NT2/D1 (cell line): ENCODE results near the gene IGF2BP1.

ENCODE experiments used
- SUZ12 ChIP-seq: IDR thresholded peaks from 2 replicates; pipeline ENCODE4 v1.6.1; 2011; ENCODE audit not compliant: insufficient read length, insufficient read depth; ENCODE audit errors: extremely low read depth
- YY1 ChIP-seq: IDR thresholded peaks from 2 replicates; pipeline ENCODE4 v1.6.1; 2011; ENCODE audit not compliant: insufficient read length, insufficient read depth
- ZNF274 ChIP-seq: IDR thresholded peaks from 2 replicates; pipeline ENCODE4 v1.6.1; 2011; ENCODE audit warnings: mild to moderate bottlenecking, low read depth, low read length

GRCh38 chr17:49100601-49101000 is 103.4 kb downstream of the IGF2BP1 start:
- no peak for TF ChIP-seq ZNF274
- no peak for TF ChIP-seq SUZ12
- no peak for TF ChIP-seq YY1
